Smooth muscle cell of the brain vasculature (primary cell): Measurements from ENCODE around the gene ABHD16A.

Source experiments
- DNase-seq: peaks from one replicate; pipeline ENCODE4 v3.0.0-alpha.2; 2012; ENCODE audit warnings: low read depth, low spot score

ABHD16A gene

DNA sequence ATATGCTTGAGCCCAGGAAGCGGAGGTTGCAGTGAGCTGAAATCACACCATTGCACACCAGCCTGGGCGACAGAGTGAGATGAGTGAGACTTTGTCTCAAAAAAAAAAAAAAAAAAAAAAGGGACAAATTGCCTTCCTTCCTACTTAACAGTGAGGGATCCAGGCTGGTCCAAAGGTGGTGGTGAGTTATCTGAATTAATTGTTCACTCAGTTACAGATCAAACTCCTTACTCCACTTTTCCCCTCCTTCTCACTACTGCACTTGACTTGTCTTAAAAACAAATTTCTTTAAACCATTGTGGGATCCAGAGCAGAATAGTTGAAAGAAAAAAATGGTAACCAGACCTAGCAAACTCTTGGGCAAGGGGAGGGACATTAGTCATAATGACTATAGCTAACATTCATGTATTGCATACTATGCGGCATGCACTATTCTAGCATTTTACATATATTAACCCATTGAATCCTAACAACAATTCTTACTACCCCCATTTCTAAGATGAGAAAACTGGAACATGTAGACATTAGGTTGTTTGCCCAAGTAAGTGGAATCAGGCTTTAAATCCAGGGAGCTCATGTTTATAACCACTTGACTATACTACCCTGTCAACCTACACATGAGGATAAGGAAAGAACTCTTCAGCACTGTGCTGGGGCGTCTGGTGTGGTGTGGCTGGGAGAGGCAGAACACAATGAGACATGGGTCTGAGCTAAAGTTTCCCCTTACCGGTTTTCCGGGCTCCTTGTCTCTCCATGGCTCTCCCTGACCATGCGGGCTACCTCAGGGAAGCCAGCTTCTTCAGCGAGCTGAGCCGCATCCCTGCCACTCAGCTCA lies 39.8 kb downstream of the ABHD16A start:
- DNase-seq = no peak

- DNase-seq = no peak
Measured at GRCh38 chr6:31662124-31662723, 40.9 kb downstream of the ABHD16A start.

DNA sequence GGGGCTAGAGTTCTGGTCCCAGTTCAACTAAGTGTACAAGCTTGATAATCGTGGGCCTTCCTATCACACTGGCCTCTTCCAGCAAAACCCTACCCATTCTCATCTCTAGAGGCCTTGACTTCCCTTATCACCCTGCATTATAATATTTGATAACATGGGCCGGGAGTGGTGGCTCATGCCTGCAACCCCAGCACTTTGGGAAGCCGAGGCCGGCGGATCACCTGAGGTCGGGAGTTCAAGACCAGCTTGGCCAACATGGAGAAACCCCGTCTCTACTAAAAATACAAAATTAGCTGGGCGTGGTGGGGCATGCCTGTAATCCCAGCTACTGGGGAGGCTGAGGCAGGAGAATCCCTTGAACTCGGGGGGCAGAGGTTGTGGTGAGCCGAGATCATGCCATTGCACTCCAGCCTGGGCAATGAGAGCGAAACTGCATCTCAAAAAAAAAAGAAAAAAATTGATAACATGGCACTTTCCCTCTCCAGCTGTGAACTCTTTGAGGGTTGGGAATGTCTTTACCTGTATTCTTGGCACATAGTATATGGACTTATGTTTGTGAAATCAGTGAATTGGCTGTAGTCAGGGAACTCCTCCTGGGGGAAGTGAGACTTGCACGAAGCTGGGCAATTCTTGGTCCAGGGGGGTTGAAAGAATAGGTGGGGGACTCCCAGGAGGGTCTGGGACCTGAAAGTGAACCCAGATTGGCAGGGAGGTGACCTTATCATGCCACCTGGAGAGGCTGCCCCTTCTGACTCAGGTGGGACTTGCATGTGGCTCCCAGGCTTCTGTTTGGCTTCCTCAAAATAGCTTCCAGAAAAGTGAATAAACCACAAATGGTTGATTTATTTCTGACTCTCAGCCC lies 41.6 kb downstream of the ABHD16A start:
- no peak for DNase-seq

DNA sequence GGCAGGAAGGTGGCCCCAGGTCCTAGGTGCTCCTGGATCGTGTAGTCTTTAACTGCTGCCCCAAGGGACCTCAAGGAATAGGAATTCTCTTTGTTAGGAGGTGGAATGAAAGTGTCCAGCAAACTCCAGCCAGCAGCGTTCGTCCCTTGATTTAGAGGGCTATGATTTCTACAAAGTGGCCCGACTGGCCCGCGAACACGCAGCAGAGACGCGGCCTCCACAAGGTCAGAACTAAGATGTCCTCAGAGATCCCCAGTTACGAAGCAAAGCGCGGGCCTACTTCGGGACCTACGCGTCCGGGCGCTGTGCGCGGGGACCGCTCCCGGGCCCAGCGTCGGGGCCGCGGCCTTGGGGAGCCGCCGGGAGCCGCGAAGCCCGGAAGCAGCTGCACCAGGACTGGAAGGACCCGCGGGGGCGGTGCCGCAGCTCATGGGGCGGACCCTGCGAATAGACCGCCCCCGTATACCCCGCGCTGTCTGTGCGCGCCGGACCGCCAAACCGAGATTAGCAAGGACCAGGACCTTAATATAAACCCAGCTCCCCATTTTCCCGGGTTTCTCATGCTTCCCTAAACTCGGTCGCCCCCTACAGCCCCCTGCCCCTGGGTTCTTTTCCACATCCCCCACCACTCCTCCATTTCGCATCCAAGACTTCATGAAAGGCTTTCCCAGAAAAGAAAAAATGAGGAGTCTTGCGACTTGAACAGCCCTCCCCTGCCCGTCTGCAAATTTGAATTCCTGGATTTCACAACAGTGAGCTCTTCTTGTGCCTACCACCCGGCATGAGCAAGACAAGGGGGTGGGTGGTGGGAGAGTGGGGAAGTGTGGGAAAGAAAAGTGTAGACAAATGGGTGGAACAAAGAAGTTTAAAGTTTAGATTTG lies 42.5 kb downstream of the ABHD16A start, which contains the start of gene C6orf47:
C6orf47 (minus strand) TSS at position 398 of the 881 bp plus-strand sequence. CDS start 831 bp downstream, outside the sequence.
- DNase-seq = peak; percentile 51

GRCh38 chr6:31659649-31660380 lies 43.3 kb downstream of the ABHD16A start:
- no peak for DNase-seq

DNA sequence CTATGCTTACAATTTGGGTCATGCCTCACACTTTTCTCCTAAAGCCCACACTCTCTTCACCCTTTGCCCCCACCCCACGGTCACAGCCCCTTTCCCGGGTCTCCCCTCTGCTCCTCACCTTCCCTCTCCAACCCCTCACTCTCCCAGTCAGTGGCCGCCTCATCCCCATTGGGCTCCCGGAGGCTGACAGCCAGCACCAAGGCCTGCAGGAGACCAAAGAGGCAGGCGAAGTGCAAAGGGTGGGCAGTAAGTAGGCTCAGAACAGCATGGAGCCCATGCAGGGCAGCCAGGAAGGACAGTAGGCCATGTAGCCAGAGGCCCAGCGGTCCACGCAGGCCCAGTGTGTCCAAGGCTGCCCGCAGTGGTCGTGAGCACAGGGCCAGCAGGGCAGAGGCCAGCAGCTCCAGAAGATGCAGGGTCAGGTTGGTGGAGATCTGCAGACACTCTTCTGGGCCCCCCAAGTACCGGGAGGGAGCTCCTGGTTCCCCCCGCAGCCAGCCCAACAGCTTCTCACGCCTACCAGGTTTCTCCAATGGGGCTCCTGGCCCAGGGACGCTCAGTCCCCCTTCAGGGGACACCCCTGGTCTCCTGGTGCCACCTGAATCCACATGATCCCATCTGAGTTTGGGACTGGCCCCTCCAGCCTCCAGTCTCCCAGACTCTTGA lies 44.0 kb downstream of the ABHD16A start:
- DNase-seq = no peak

GRCh38 chr6:31658158-31658688 lies 44.9 kb downstream of the ABHD16A start:
- DNase-seq = no peak

DNA sequence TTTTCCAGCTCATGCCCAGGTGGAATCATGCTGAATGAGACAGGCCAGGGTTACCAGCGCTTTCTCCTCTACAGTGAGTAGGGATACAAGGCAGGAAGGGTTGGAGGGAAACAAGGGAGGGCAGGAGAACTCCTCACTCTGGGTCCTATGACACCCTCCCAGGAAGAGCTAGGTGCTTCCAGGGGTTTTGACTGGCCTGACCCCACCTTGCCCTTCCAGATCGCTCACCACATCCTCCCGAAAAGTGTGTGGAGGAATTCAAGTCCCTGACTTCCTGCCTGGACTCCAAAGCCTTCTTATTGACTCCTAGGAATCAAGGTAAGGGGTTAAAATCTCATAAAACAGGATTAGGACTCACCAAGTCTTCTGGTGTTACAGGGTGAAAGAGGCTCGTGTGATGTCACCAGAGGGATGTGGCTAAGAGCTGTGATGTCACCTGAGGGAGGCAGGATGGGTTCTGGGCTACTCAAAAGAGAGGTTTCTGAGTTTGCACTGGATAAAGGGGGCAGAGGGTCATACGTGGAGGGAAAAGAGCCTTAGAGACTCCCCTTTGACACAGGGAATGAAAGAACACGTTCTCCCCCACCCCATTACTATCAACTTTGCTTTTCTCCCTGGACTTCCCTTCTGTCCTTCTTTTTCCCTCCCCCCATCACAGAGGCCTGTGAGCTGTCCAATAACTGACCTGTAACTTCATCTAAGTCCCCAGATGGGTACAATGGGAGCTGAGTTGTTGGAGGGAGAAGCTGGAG lies 45.5 kb downstream of the ABHD16A start:
- no peak for DNase-seq

DNA sequence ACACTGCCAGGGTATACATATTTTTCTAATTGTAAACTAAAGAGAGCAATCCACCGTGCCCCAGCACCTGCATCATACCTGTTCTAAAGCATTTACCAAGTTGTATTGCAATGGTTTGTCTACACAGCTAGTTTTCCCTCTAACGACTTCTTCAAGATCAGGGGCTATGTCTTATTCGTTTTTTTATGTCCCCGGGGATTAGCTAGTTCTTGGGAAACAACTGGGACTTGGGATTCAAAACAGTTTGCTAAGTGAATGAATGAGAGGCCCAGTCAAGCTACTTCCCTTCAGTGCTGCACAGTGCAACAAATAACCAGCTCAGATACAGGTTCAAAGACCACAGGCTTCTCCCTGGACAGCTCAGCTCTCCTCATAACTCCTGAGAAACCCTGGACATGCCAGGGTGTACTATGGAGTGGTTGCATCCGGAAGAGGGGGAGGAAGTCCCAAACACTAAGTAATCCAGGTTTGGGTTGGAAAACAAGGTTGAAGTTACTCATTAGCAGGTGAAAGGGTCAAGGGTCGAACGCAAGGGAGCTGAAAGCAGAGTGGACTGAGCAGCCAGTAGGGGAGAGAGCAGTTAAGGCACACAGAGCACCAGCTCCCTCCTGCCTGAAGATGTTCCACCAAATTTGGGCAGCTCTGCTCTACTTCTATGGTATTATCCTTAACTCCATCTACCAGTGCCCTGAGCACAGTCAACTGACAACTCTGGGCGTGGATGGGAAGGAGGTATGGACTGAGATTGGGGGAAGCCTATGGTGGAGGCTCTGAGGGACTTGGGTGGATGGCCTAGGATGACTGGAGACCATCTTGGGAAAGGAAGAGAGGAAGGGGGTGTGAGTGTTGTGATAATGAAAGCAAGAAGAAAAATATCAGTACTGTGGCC lies 47.5 kb downstream of the ABHD16A start, which contains the start of gene APOM:
APOM (plus strand) TSS at position 546 of the 889 bp plus-strand sequence; CDS start at position 619, 73 bp downstream.
- no peak for DNase-seq

DNA sequence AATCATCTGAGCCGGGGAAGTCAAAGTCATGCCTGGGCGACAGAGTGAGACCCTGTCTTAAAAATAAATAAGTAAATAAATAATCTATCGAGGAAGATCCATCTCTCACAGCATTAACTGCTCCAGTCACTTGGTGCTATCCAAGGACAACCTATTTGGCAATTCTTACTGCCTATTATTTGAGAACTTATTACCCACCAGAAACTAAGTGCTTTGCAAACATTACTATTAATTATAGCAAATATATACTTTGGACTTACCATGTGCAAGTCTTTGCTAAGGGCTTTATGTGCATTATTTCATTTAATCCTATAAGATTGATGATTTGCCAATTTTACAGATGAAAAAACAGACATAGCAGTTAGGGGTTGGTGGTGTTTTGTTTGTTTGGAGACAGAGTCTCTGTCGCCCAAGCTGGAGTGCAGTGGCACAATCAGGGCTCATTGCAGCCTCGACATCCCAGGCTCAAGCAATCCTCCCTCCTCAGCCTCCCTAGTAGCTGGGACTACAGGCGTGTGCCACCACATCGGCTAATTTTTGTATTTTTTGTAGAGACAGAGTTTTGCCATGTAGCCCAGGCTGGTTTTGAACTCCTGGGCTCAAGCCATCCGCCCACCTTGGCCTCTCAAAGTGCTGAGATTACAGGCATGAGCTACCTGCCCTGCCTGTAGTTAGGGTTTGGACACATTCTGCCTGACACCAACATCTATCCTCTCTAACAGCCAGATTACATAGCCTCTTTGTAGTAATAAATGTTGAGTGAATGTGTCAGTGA lies 48.4 kb downstream of the ABHD16A start:
- no peak for DNase-seq

- DNase-seq = no peak
Measured at GRCh38 chr6:31652925-31653724, 50.0 kb downstream of the ABHD16A start.

DNA sequence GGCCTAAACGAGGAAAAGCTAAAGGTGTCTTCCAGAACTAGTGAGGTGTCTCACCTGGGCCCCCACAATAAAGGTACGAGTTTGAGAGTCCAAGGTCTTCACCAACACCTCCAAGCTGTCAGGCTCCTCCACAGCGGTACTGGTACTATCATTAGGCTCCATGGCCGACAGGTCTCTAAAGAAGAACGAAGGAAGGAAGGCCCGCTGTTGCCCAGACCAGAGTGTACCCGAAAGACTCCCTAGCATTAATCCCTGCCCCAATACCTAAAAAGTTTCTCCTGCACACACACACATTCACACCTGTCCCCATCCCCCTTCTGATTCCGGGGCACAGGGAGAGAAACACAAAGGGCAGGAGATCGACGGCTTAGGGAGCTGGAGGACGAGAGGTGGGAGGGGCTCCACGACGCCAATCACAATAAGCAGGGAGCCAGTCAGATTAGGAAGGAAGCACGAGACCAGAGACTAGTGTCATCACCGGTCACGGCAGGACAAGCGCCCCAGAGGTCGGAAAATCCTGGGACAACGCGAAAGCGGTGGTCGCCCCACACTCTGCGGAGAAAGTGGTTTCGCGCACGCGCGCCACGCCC lies 51.4 kb downstream of the ABHD16A start:
- no peak for DNase-seq

- DNase-seq = no peak
Measured at GRCh38 chr6:31645325-31645724, 57.8 kb downstream of the ABHD16A start.

DNA sequence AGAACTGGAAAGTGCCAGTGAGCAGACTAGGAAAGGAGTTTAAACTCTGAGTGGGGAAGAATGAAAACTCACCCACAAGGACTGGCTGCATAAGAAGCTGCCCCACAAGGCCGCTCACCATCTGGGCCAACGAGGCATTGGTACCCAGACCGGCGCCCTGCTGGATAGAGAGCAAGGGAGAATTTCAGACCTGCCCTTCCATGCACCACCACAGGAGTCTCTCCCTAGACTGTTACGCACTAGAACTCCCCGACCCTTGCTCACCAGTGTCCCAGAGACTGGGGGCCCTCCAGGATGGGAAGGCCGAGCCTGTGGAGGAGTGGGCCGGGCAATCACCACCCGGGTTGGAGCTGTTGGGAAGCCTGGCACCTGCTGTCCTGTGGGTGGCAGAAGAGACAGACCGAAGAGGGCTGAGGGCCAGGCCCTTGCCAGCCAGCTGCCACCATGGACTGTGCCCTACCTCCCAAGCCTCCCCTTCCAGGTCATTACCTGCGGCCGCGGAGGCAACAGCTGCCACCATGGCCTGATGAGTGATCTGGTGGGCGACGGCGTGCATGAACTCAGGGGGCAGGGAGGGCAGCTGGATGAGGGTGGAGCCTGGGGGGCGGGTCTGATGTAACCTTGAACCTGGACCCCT lies 59.2 kb downstream of the ABHD16A start:
- DNase-seq = no peak
